Mesothelial cell of epicardium (in vitro differentiated cells): ENCODE results near the gene CEP72. TPM values are rescaled to one million over a fixed set of nuclear protein-coding genes. Genes with fewer than 3 reads are reported as not detected.

Source experiments
- DNase-seq, 2 experiments: peaks; one replicate each; pipeline ENCODE4 v3.0.0; 2021; ENCODE audit warnings: low spot score in 2 of 2; ENCODE audit not compliant: unreplicated experiment in 2 of 2
- H3K27ac Mint-ChIP-seq: 2 replicates; pipeline ENCODE4 v1.8.0; 2021; ENCODE audit warnings: mixed read lengths
- H3K27me3 Mint-ChIP-seq: 2 replicates; pipeline ENCODE4 v1.8.0; 2021; ENCODE audit warnings: low read depth, mixed read lengths
- H3K36me3 Mint-ChIP-seq: 2 replicates; pipeline ENCODE4 v1.8.0; 2021; ENCODE audit warnings: mixed read lengths
- H3K4me1 Mint-ChIP-seq: 2 replicates; pipeline ENCODE4 v1.8.0; 2021; ENCODE audit warnings: mixed read lengths
- H3K4me3 Mint-ChIP-seq: 2 replicates; pipeline ENCODE4 v1.8.0; 2021; ENCODE audit warnings: mild to moderate bottlenecking, moderate library complexity, mixed read lengths
- H3K9me3 Mint-ChIP-seq: 2 replicates; pipeline ENCODE4 v1.8.0; 2021; ENCODE audit warnings: mixed read lengths
- CTCF ChIP-seq: fragments of 200-600 bp; sonication (generic); IDR thresholded peaks from one replicate; pipeline ENCODE4 v1.5.0; 2021; ENCODE audit warnings: antibody characterized with exemption; ENCODE audit not compliant: unreplicated experiment
- total RNA-seq: library from RNA; stranded (reverse); gene quantifications from 3 replicates; pipeline ENCODE4 v1.2.1, GENCODE V29; 2021

The CEP72 gene
- total RNA-seq, 1 donor from 2014 or later, result 20.3 TPM

- no peak for TF ChIP-seq CTCF
- DNase-seq, result peak in 1 of 2 experiments; percentile 30
- peaks cover 16% of the 10 kb centered on the region for H3K27me3 Mint-ChIP-seq
Observed at GRCh38 chr5:608429-609370, 3.4 kb upstream of the CEP72 start.

GRCh38 chr5:609506-609905, 2.6 kb upstream of the CEP72 start:
- peaks cover 9% of the 10 kb centered on the region for H3K9me3 Mint-ChIP-seq
- peaks cover 8% of the 10 kb centered on the region for H3K36me3 Mint-ChIP-seq
- H3K27ac Mint-ChIP-seq, result no peak overlapping the region
- peaks cover 11% of the 10 kb centered on the region for H3K27me3 Mint-ChIP-seq
- DNase-seq, result peak in 1 of 2 experiments; percentile 2
- no peak overlapping the region for H3K4me3 Mint-ChIP-seq
- no peak for TF ChIP-seq CTCF
- peaks cover 16% of the 10 kb centered on the region for H3K4me1 Mint-ChIP-seq

More at GRCh38 chr5:608429-609370, 3.4 kb upstream of the CEP72 start:
- peaks cover 4% of the 10 kb centered on the region for H3K9me3 Mint-ChIP-seq
- H3K4me3 Mint-ChIP-seq, result no peak overlapping the region
- H3K27ac Mint-ChIP-seq, result no peak overlapping the region
- H3K4me1 Mint-ChIP-seq, result peaks cover 14% of the 10 kb centered on the region
- H3K36me3 Mint-ChIP-seq, result peaks cover 5% of the 10 kb centered on the region

GRCh38 chr5:610011-610743, 2.0 kb upstream of the CEP72 start:
- H3K27ac Mint-ChIP-seq, result no peak overlapping the region
- peaks cover 5% of the 10 kb centered on the region for H3K27me3 Mint-ChIP-seq
- peak in 1 of 2 experiments; percentile 22 for DNase-seq
- no peak for TF ChIP-seq CTCF
- peaks cover 16% of the 10 kb centered on the region for H3K4me1 Mint-ChIP-seq
- H3K4me3 Mint-ChIP-seq, result peak overlapping the region; percentile 72
- peaks cover 12% of the 10 kb centered on the region for H3K36me3 Mint-ChIP-seq
- peaks cover 14% of the 10 kb centered on the region for H3K9me3 Mint-ChIP-seq

GRCh38 chr5:610744-611730, 1.1 kb upstream of the CEP72 start:
- H3K27ac Mint-ChIP-seq, result no peak overlapping the region
- DNase-seq, result peak in 1 of 2 experiments; percentile 34
- no peak for TF ChIP-seq CTCF
- peaks cover 19% of the 10 kb centered on the region for H3K36me3 Mint-ChIP-seq
- H3K9me3 Mint-ChIP-seq, result peaks cover 21% of the 10 kb centered on the region
- H3K27me3 Mint-ChIP-seq, result peaks cover 3% of the 10 kb centered on the region
- H3K4me1 Mint-ChIP-seq, result peaks cover 16% of the 10 kb centered on the region
- H3K4me3 Mint-ChIP-seq, result peak overlapping the region; percentile 72
